Endometrial microvascular endothelial cells (primary cell): ENCODE data around the gene AFG1L. TPM values are rescaled to one million over a fixed set of nuclear protein-coding genes. Genes with fewer than 3 reads are reported as not detected.
"Not testable (repeated sequence)": the region's sequence is repeated elsewhere in the genome, so short reads cannot be mapped to it uniquely, and the experiment has no call there.

Experiments
- in situ Hi-C: cut with HindIII; loops from 2 replicates; pipeline ENCODE4 v1.10.0; 2017; ENCODE audit warnings: low sequenced_read_pairs, low pct_unique_long_range_greater_than_20kb; ENCODE audit errors: inconsistent ontology term
- total RNA-seq: library from RNA; depleted of rRNA; stranded (reverse); fragments of >200 nt; gene quantifications from one replicate; pipeline ENCODE4 v1.2.3, GENCODE V29; 2015; ENCODE audit errors: inconsistent ontology term

AFG1L gene
- total RNA-seq, 1 donor from 2014 or later, result 5.9 TPM

DNA sequence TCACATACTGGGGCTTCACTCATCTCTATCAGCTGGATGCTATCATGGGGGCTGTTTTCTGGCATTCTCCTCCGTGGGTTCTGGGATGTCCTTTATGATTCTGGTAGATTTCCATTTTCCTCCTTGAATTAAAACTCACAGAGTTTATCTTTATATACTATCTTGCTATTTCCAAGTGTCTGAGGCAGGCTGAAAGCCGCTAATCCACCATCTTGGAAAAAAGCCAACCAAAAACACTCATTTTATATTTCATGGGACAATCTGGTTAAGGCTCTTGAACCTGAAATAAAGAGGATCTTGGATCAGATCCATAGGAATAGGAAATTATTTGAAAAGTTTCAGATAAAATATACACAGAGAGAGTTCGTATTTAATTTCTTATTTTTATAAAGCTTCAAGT is 86.0 kb downstream of the AFG1L start:
- in situ Hi-C loops, result no loop called here

DNA sequence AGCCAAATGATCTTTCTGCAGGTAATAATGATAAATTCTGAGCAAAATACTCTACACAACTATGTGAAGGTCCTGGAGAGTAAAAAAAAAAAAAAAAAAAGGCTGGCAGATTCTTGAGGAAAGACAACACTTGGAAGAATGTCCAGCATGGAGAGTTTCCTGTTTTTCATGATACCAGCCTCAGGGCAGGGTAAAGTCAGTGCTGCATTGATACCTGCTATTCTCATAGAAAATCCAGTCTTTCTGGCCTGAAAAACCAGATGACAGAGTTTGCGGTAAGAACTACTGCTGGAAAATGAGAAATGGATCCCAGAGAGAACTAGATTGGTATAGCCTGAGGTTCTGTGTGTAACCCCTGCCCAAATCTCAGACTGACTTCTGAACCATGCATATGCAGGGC is 89.1 kb downstream of the AFG1L start:
- in situ Hi-C loops, result no loop called here

DNA sequence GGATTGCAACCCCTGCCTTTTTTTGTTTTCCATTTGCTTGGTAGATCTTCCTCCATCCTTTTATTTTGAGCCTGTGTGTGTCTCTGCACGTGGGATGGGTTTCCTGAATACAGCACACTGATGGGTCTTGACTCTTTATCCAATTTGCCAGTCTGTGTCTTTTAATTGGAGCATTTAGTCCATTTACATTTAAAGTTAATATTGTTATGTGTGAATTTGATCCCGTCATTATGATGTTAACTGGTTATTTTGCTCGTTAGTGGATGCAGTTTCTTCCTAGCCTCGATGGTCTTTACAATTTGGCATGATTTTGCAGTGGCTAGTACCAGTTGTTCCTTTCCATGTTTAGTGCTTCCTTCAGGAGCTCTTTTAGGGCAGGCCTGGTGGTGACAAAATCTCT is 94.3 kb downstream of the AFG1L start:
- in situ Hi-C loops, result not testable (repeated sequence)

- in situ Hi-C loops, result no loop called here
These were observed 100.4 kb downstream of the AFG1L start for GRCh38 chr6:108395297-108395696.

DNA sequence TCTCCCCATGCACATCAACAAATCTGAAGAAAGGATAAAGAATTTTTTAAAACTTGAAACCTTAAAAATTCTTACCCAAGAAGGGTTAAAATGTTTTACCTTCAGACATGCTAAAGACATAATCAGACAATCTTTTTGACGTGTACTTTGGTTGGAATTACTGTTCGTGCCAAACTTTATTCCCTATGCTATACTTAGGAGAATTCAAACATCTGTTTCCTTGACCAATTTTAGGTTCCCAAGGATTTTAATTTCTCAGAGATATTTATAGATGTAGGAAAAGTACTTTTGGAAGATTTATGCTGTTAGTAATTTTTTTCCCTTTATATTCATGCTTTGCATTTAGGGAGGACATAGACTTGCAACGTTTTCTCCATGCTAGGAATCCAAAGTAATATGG is 108.4 kb downstream of the AFG1L start:
- in situ Hi-C loops, result no loop called here

DNA sequence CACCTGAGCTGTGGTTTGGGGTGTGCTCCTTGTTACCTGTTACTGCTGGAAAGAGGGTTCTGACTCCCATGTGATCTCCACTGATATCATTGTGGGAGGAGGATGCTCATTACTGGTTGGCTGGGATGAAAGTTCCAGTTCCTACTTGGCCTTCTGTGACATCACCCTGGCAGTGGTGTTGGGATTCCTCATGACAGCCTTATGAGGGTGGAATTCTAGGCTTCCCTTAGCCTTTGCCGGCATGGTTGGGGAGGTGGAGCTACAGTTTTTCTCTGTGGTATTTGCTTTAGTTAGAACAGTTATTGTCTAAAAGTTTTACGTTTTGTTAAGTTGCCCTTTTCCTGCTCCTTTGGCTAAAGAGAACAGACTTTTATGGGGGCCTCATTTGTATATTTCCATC is 112.1 kb downstream of the AFG1L start:
- in situ Hi-C loops, result no loop called here

GRCh38 chr6:108407904-108408827 is 113.3 kb downstream of the AFG1L start:
- in situ Hi-C loops, result no loop called here

GRCh38 chr6:108408861-108409260 is 114.0 kb downstream of the AFG1L start:
- in situ Hi-C loops, result no loop called here

GRCh38 chr6:108416047-108416833 is 121.4 kb downstream of the AFG1L start:
- in situ Hi-C loops, result not testable (repeated sequence)

GRCh38 chr6:108417027-108417426 is 122.2 kb downstream of the AFG1L start:
- in situ Hi-C loops, result no loop called here

DNA sequence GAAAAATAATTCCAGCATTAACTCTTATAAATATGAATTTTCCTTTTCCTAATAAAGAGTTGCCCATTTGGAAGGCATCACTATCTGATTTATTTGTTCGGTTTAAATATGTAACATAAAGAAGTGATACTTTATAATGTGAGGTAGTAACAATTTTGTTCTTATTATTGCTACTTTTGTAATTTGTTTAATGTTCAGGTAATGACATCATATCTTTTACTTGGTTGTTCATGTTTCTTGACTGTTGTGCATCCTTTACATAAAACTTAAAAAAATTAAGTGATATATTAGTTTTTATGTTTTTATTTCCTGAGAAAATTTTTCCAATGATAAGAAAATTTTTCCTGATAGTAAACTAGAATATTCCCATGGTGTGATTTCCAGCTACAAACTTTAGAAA is 124.6 kb downstream of the AFG1L start:
- in situ Hi-C loops, result no loop called here

GRCh38 chr6:108419934-108420609 is 125.2 kb downstream of the AFG1L start:
- in situ Hi-C loops, result no loop called here

DNA sequence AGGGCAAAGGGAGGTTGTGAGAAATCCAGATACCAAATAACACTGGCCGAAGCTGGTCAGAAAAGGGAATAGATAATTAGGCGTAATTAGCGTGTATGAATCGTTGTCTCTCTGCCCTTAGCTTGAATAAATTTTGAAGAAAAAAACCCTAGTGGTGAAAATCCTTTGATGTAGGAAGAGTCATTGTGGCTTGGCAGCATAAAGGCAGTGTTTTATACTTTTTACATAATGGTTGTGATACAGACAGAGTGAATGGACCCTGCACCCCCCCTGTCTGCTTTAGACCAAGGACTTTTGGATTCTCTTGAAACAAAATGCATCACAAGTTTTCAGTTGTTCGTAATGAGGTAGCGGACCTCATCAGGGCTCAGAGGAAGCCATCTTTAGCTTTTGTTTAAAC is 126.5 kb downstream of the AFG1L start:
- in situ Hi-C loops, result no loop called here

DNA sequence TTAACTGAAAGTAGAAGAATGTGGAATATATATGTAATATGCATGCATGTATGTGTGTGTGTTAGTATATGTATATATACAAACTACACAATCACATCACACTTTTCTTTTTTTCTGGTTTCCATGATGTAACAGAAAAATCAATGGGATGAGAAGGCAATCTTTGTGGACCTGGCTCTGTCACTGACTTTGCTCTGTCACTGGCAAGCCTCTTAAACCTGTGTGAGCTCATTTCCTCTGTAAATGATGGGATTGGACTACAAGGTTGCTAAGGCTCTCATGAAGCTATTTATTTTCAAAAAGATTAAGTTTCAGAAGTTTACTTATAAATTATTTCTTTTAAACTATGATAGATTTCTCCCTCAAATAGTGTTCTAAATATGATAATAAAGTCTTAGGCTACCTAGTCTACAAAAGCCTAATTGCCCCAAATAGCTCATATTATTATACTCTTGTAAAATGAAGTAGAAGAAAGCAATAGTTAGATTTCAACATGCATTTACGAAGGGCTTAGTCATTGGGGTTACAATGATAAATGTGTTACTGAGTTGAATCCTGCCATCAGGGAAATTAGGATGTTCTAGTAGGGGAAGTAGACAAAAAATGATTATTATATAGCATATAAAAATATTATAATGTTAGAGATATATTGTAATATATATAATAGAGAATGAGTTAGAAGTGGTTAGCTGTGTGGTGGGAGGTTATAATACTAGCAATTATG is 129.3 kb downstream of the AFG1L start:
- in situ Hi-C loops, result no loop called here

DNA sequence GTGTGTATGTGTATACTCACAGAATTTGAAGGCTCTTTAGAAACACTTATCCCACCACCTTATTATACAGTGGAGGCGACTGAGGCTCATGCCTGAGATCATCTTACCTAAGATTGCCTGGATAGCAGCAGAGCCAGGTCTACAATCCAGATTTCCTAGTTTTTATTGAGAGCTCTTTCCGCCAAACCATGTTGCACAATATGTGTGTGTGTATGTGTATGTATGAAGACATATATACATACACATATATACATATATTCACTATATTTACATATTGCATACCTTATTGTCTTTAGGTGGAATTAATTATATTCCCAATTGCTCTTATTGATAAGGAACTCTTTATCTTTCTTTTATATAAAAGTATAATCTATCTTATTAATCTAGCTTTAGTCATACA is 130.6 kb downstream of the AFG1L start:
- in situ Hi-C loops, result no loop called here

GRCh38 chr6:108432143-108432542 is 137.3 kb downstream of the AFG1L start:
- in situ Hi-C loops, result no loop called here

GRCh38 chr6:108432792-108433191 is 137.9 kb downstream of the AFG1L start:
- in situ Hi-C loops, result no loop called here

DNA sequence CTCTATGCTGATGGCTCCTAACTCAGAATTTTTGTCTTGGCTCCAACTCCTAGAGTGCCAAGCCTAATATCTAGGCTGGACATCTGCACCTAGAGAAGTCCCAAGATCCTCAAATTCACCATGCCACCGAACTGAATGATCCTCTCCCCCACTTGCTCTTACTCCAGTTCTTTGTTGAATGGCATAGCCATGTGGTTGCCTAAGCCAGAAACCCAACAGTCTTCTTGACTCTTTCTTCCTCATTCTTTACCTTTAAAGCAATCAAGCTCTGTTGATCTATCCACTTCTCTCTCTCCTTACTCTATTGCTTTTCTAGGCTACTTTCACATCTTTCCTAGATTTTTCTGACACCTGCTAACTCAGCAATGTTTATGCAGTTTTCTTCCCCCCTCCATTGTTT is 139.4 kb downstream of the AFG1L start:
- in situ Hi-C loops, result no loop called here

GRCh38 chr6:108435391-108435790 is 140.5 kb downstream of the AFG1L start:
- in situ Hi-C loops, result no loop called here
